Measurements from ENCODE around the gene IL1RAPL2. TPM values are rescaled to one million over a fixed set of nuclear protein-coding genes. Genes with fewer than 3 reads are reported as not detected.

The IL1RAPL2 gene
- total and polyA plus RNA-seq, 2 of the 8 experiments (the other 6 are each of a cell fraction or from before 2014, with no cell fraction given), result 0.20 to 1.3 TPM

DNA sequence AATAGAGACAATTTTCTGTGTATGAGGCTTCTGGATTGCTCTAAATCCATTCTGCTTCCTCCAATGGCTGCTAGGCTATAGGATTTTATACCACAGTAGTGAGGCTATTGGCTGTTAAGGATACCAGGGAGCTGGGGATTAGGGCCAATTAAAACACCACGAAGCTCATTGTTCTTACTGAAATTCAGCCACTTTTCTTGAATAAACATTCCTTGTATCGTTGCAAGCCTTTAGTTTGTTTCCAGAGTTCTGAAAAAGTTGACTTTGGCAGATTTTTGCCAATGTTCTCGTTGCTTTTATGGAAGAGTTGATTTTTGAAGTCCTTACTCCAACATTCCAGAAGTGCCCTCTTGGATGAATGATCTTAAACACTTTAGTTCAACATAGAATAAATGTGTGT, 892.8 kb downstream of the IL1RAPL2 start (continued):
- TF ChIP-seq, protein P1, sequence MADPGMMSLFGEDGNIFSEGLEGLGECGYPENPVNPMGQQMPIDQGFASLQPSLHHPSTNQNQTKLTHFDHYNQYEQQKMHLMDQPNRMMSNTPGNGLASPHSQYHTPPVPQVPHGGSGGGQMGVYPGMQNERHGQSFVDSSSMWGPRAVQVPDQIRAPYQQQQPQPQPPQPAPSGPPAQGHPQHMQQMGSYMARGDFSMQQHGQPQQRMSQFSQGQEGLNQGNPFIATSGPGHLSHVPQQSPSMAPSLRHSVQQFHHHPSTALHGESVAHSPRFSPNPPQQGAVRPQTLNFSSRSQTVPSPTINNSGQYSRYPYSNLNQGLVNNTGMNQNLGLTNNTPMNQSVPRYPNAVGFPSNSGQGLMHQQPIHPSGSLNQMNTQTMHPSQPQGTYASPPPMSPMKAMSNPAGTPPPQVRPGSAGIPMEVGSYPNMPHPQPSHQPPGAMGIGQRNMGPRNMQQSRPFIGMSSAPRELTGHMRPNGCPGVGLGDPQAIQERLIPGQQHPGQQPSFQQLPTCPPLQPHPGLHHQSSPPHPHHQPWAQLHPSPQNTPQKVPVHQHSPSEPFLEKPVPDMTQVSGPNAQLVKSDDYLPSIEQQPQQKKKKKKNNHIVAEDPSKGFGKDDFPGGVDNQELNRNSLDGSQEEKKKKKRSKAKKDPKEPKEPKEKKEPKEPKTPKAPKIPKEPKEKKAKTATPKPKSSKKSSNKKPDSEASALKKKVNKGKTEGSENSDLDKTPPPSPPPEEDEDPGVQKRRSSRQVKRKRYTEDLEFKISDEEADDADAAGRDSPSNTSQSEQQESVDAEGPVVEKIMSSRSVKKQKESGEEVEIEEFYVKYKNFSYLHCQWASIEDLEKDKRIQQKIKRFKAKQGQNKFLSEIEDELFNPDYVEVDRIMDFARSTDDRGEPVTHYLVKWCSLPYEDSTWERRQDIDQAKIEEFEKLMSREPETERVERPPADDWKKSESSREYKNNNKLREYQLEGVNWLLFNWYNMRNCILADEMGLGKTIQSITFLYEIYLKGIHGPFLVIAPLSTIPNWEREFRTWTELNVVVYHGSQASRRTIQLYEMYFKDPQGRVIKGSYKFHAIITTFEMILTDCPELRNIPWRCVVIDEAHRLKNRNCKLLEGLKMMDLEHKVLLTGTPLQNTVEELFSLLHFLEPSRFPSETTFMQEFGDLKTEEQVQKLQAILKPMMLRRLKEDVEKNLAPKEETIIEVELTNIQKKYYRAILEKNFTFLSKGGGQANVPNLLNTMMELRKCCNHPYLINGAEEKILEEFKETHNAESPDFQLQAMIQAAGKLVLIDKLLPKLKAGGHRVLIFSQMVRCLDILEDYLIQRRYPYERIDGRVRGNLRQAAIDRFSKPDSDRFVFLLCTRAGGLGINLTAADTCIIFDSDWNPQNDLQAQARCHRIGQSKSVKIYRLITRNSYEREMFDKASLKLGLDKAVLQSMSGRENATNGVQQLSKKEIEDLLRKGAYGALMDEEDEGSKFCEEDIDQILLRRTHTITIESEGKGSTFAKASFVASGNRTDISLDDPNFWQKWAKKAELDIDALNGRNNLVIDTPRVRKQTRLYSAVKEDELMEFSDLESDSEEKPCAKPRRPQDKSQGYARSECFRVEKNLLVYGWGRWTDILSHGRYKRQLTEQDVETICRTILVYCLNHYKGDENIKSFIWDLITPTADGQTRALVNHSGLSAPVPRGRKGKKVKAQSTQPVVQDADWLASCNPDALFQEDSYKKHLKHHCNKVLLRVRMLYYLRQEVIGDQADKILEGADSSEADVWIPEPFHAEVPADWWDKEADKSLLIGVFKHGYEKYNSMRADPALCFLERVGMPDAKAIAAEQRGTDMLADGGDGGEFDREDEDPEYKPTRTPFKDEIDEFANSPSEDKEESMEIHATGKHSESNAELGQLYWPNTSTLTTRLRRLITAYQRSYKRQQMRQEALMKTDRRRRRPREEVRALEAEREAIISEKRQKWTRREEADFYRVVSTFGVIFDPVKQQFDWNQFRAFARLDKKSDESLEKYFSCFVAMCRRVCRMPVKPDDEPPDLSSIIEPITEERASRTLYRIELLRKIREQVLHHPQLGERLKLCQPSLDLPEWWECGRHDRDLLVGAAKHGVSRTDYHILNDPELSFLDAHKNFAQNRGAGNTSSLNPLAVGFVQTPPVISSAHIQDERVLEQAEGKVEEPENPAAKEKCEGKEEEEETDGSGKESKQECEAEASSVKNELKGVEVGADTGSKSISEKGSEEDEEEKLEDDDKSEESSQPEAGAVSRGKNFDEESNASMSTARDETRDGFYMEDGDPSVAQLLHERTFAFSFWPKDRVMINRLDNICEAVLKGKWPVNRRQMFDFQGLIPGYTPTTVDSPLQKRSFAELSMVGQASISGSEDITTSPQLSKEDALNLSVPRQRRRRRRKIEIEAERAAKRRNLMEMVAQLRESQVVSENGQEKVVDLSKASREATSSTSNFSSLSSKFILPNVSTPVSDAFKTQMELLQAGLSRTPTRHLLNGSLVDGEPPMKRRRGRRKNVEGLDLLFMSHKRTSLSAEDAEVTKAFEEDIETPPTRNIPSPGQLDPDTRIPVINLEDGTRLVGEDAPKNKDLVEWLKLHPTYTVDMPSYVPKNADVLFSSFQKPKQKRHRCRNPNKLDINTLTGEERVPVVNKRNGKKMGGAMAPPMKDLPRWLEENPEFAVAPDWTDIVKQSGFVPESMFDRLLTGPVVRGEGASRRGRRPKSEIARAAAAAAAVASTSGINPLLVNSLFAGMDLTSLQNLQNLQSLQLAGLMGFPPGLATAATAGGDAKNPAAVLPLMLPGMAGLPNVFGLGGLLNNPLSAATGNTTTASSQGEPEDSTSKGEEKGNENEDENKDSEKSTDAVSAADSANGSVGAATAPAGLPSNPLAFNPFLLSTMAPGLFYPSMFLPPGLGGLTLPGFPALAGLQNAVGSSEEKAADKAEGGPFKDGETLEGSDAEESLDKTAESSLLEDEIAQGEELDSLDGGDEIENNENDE (IDR thresholded peaks at IDR 0.05; ENCODE audit: insufficient replicate concordance, low read length), result no peak
- TF ChIP-seq HDAC6 (IDR thresholded peaks at IDR 0.05; ENCODE audit: low read depth, low read length), result no peak

All from H1 (cell line).